GM19240 (cell line): ENCODE data around the gene CCDC78.

Source experiments
- DNase-seq: peaks from one replicate; pipeline ENCODE4 v3.0.0; 2011; ENCODE audit warnings: low spot score; ENCODE audit not compliant: insufficient read length

Gene CCDC78

GRCh38 chr16:679814-680624 lies 46.2 kb downstream of the CCDC78 start, which contains the start of gene STUB1:
Gene STUB1 (plus strand): TSS chr16:680410. CDS start chr16:680526, 116 bp downstream.
- peak; percentile 67 for DNase-seq

GRCh38 chr16:678858-679813 lies 47.1 kb downstream of the CCDC78 start:
- no peak for DNase-seq

- no peak for DNase-seq
These were observed 47.9 kb downstream of the CCDC78 start for GRCh38 chr16:678209-678857.

- no peak for DNase-seq
These were observed 48.7 kb downstream of the CCDC78 start for GRCh38 chr16:677316-678190.

GRCh38 chr16:676913-677312 lies 49.3 kb downstream of the CCDC78 start:
- no peak for DNase-seq

GRCh38 chr16:676565-676902 lies 49.7 kb downstream of the CCDC78 start:
- no peak for DNase-seq

- DNase-seq: no peak
These were observed 50.2 kb downstream of the CCDC78 start for GRCh38 chr16:675884-676564.

- no peak for DNase-seq
These were observed 51.0 kb downstream of the CCDC78 start, which contains the start of gene RHBDL1 for GRCh38 chr16:674968-675883. Gene RHBDL1 (plus strand): TSS chr16:675671. CDS start chr16:675791, 120 bp downstream.

- DNase-seq: no peak
These were observed 51.9 kb downstream of the CCDC78 start for GRCh38 chr16:674214-674881.

GRCh38 chr16:673399-673991 lies 52.7 kb downstream of the CCDC78 start:
- no peak for DNase-seq

GRCh38 chr16:672851-673250 lies 53.4 kb downstream of the CCDC78 start:
- DNase-seq: no peak
